ENCODE data around the gene HNRNPDL. TPM values are rescaled to one million over a fixed set of nuclear protein-coding genes. Genes with fewer than 3 reads are reported as not detected.

Gene HNRNPDL
- total and polyA plus RNA-seq, 2 experiments from 2014 or later, result 243 to 354 TPM

DNA sequence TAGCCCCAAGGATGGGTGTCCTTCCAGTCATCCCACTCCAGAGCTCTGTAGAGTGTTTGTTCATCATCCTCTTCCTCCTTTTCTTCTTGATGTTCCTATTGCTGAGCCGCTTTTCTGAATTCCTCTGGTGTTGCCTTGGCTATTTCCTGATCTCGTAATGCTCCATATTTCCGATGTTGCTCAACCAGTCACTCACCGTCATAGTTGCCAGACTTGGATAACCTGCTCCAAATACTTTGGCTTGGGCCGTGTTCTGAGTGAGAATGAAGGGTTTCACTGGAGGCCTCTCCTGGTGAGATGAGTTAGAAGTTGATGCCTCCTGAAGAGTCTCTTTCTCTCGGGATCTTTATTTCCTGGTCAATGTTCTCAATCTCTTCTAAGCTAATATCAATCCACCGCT lies 28.7 kb downstream of the HNRNPDL start (continued):
- TF ChIP-seq, protein P1, sequence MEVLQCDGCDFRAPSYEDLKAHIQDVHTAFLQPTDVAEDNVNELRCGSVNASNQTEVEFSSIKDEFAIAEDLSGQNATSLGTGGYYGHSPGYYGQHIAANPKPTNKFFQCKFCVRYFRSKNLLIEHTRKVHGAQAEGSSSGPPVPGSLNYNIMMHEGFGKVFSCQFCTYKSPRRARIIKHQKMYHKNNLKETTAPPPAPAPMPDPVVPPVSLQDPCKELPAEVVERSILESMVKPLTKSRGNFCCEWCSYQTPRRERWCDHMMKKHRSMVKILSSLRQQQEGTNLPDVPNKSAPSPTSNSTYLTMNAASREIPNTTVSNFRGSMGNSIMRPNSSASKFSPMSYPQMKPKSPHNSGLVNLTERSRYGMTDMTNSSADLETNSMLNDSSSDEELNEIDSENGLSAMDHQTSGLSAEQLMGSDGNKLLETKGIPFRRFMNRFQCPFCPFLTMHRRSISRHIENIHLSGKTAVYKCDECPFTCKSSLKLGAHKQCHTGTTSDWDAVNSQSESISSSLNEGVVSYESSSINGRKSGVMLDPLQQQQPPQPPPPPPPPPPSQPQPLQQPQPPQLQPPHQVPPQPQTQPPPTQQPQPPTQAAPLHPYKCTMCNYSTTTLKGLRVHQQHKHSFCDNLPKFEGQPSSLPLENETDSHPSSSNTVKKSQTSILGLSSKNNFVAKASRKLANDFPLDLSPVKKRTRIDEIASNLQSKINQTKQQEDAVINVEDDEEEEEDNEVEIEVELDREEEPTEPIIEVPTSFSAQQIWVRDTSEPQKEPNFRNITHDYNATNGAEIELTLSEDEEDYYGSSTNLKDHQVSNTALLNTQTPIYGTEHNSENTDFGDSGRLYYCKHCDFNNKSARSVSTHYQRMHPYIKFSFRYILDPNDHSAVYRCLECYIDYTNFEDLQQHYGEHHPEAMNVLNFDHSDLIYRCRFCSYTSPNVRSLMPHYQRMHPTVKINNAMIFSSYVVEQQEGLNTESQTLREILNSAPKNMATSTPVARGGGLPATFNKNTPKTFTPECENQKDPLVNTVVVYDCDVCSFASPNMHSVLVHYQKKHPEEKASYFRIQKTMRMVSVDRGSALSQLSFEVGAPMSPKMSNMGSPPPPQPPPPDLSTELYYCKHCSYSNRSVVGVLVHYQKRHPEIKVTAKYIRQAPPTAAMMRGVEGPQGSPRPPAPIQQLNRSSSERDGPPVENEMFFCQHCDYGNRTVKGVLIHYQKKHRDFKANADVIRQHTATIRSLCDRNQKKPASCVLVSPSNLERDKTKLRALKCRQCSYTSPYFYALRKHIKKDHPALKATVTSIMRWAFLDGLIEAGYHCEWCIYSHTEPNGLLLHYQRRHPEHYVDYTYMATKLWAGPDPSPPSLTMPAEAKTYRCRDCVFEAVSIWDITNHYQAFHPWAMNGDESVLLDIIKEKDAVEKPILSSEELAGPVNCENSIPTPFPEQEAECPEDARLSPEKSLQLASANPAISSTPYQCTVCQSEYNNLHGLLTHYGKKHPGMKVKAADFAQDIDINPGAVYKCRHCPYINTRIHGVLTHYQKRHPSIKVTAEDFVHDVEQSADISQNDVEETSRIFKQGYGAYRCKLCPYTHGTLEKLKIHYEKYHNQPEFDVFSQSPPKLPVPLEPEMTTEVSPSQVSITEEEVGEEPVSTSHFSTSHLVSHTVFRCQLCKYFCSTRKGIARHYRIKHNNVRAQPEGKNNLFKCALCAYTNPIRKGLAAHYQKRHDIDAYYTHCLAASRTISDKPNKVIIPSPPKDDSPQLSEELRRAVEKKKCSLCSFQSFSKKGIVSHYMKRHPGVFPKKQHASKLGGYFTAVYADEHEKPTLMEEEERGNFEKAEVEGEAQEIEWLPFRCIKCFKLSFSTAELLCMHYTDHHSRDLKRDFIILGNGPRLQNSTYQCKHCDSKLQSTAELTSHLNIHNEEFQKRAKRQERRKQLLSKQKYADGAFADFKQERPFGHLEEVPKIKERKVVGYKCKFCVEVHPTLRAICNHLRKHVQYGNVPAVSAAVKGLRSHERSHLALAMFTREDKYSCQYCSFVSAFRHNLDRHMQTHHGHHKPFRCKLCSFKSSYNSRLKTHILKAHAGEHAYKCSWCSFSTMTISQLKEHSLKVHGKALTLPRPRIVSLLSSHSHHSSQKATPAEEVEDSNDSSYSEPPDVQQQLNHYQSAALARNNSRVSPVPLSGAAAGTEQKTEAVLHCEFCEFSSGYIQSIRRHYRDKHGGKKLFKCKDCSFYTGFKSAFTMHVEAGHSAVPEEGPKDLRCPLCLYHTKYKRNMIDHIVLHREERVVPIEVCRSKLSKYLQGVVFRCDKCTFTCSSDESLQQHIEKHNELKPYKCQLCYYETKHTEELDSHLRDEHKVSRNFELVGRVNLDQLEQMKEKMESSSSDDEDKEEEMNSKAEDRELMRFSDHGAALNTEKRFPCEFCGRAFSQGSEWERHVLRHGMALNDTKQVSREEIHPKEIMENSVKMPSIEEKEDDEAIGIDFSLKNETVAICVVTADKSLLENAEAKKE (CRISPR knock-in tag; IDR thresholded peaks at IDR 0.05), result no peak
- no peak for TF ChIP-seq POLR2AphosphoS5 (IDR thresholded peaks at IDR 0.05; ENCODE audit: low read depth)
- TF ChIP-seq CREB1 (CRISPR knock-in tag; IDR thresholded peaks at IDR 0.05; ENCODE audit: low read depth), result no peak

DNA sequence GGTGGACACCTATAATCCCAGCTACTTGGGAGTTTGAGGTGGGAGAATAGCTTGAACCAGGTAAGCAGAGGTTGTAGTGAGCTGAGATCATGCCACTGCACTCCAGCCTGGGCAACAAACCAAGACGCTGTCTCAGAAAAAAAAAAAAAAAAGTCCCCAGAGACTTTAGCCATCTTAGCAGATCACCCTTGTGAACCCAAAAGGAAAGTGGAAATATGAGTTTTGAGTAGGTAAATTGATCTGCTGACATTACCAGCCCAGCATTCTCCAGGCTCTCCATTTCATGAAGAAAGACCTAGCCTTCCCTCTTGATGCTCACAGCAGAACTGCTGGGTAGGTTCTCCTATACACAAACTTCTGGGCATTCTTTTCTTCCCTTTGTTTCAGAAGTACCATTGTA lies 32.0 kb downstream of the HNRNPDL start:
- peaks cover 2% of the 10 kb centered on the region for H3K27me3 Mint-ChIP-seq (ENCODE audit: insufficient read depth, low read depth, poor library complexity)
- no peak overlapping the region for H3K27ac ChIP-seq (ENCODE audit: low read depth)
- peaks cover 3% of the 10 kb centered on the region; the same call in 2 of the 3 replicates for H3K4me1 Mint-ChIP-seq
- no peaks in the 10 kb centered on the region; the same call in 1 of the 2 replicates for H3K9me2 ChIP-seq (ENCODE audit: insufficient read depth)
- no peaks in the 10 kb centered on the region for H3K79me2 ChIP-seq (replicated peaks; ENCODE audit: insufficient read depth)
- H3K27me3 ChIP-seq (ENCODE audit: insufficient read depth), result no peaks in the 10 kb centered on the region
- ATAC-seq (no peak), DNase-seq (ENCODE audit: low spot score) (no peak)
- no peaks in the 10 kb centered on the region for H3F3A ChIP-seq (replicated peaks; ENCODE audit: low read depth)
- no peaks in the 10 kb centered on the region for H3K9me3 Mint-ChIP-seq
- no peaks in the 10 kb centered on the region for H4K20me1 ChIP-seq (replicated peaks; ENCODE audit: insufficient read depth)
- no peaks in the 10 kb centered on the region for H3K36me3 ChIP-seq (ENCODE audit: insufficient read depth)
- H2AFZ ChIP-seq, result no peak overlapping the region
- TF ChIP-seq EZH2 (IDR thresholded peaks at IDR 0.05; ENCODE audit: low read depth, unreplicated experiment) (no peak), STAT1 (IDR thresholded peaks at IDR 0.05; ENCODE audit: unreplicated experiment) (no peak), ZNF331 (CRISPR knock-in tag; IDR thresholded peaks at IDR 0.05; ENCODE audit: low read depth) (no peak)
- TF ChIP-seq, protein P2, sequence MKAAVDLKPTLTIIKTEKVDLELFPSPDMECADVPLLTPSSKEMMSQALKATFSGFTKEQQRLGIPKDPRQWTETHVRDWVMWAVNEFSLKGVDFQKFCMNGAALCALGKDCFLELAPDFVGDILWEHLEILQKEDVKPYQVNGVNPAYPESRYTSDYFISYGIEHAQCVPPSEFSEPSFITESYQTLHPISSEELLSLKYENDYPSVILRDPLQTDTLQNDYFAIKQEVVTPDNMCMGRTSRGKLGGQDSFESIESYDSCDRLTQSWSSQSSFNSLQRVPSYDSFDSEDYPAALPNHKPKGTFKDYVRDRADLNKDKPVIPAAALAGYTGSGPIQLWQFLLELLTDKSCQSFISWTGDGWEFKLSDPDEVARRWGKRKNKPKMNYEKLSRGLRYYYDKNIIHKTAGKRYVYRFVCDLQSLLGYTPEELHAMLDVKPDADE (IDR thresholded peaks at IDR 0.05), result no peak
- no peak overlapping the region for H3K4me3 Mint-ChIP-seq
- no peaks in the 10 kb centered on the region for H3K36me3 Mint-ChIP-seq (ENCODE audit: low read depth)
- H3K4me1 ChIP-seq (ENCODE audit: insufficient read depth), result no peaks in the 10 kb centered on the region
- H3K4me3 ChIP-seq, result no peak overlapping the region
- no peak overlapping the region for H3K27ac Mint-ChIP-seq
- no peak overlapping the region for H3K4me2 ChIP-seq

All from GM23338 (cell line).